HG03439 (cell line): ENCODE data around the gene SFRP4.
A peak's percentile ranks its signal among the peaks of the same experiment; 100 is the strongest.
"Not testable (repeated sequence)": the region's sequence is repeated elsewhere in the genome, so short reads cannot be mapped to it uniquely, and the experiment has no call there.

Experiments used
- ATAC-seq: cut with Tn5 transposase; IDR thresholded peaks from one replicate; pipeline ENCODE4 v1.9.1; 2021; ENCODE audit warnings: mild to moderate bottlenecking, moderate library complexity; ENCODE audit not compliant: unreplicated experiment

The SFRP4 gene

DNA sequence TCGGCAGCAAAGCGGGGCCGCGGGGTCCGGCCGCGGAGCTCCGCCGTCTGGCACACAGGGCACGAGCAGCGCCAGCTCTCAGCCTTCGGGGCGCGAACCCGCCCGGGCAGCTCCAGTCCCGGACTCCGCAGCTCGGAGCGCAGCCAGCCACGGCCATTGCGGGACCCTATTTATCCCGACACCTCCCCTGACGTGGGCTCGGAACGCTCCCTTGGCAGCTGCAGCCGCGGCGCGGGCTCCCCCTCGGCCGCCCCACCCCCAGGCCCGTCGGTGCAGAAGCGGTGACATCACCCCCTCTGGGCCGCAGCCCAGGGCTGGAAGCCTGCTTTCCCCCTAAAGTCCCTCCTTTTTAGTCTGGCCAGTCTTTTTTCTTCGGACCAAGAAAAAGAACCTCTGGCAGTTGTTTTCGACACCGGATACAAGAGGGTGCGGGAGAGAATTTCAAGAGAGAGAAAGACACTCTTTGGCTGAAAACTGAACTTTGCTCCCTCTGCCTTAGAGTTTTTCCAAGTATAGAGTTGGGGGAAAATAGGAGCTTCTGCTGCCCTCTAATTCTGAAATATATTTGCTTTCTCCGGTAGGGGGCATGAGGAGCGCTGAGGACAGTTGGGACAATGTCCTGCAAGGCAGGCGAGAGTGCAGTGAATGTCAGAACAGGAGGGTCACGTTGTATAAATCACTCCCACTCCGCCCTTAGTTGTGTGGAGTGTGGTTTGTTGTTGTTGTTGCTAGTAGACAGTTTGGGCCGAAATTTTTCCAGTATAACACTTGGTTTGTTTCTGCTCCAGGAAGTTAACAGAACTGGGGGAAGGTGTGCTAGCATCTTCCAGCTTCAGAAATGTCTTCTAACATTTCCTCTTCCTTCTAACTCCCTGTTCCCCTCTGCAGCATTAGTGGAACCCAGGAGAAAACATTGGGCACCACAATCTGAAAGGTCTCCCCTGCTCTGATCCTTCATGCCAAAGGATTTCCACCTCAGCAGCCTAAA lies at the start of gene SFRP4:
Gene SFRP4 (minus strand): TSS at position 145 of the 988 bp plus-strand sequence. CDS start 280 bp downstream, outside the sequence.
- ATAC-seq: peak; percentile 52

DNA sequence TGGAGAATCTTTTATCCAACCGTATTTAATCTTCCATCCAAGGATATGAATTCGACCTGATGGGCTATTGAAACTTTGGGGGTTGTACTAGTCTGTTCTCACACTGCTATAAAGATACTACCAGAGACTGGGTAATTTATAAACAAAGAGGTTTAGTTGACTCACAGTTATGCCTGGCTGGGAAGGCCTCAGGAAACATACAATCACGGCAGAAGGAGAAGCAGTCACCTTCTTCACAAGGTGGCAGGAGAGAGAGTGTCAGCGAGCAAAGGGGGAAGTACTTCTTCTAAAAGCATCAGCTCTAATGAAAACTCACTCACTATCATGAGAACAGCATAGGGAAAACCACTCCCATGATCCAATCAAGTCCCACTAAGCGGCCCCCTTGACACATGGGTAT lies 47.6 kb upstream of the SFRP4 start:
- ATAC-seq: no peak

DNA sequence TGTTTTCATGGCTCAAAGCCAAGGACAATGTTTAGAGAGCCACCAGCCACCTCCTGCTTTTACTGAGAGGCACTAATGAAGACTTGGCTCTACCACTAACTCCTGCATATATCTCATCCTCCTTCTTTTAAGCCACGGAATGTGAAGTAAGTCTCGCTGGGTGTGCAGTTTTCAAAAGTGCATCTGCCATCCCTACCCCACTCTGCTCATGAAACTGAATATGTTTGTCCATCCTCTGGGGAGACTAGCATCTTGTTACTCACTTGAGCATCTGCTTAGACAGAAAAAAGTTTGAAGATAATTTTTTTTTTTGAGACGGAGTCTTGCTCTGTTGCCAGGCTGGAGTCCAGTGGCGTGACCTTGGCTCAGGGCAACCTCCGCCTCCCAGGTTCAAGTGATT lies 44.6 kb upstream of the SFRP4 start:
- ATAC-seq: no peak

DNA sequence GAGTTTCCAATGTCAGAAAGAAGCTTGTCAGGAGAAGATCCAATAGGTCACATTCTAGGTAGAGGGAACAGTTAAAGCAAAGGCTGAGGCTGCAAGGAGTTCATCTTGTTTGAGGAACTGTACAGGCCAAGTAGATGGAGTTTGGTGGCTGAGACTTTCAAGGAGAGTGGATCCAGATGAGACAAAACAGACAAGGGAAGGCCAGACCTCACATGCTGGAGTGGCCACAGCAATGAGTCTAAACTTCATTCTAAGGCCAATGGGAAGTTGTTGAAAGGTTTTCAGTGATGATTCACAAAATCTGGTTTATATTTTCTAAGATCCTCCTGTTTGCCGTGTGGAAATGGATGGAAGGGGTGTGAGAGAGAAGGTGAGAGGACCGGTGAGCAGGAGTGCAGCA lies 43.9 kb upstream of the SFRP4 start:
- no peak for ATAC-seq

DNA sequence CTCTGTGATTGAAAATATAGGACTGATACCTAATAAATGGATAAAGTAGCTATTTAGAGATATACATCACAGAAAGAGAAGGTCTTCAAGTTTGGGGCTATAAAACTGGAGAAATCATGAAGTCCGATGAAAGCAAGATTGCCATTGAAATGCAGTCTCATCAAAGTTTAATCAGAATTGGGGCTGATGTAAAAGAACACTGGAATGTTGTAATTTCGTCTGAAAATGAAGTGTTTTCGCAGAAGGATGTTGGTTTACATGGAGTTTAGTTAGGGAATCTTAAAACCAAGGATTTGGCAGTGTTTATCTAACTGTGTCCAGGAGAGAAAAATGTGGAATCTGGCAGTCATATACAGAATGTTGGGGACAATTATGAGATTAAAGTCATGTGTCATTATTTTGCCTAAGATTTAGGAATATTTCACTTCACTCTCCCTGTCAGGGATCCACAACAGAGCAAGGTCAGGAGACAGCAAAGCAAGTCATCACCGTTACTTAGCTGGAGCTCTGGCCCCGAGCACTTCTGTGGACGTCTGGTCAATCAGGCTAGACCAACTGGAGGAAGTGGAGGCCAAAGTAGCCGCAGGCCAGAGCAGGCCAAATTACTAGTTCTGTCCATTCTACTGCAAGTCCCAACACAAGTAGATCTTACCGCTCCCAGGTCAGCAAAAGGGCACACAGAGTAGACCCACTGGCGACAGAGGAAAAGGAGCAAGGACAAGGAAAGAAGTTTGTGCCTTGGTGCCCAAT lies 40.8 kb upstream of the SFRP4 start:
- no peak for ATAC-seq

DNA sequence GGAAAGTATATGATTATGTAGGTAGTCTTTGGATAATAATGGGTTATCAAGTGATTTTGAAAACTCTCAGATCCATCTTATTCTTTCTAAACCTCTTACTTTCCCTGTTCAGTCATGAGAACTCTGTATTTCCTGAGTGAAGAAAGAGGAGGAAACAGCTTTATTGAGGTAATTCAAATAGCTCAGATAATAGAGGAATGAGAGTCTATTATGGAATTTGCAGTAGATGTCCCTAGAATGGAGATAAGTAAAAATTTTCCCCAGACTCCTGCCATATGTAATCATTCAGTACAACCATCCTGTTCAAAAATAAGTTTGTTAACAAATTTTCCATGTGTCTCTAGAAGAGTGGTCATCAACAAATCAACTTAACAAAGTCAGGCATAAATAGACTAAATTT lies 40.2 kb upstream of the SFRP4 start:
- no peak for ATAC-seq

DNA sequence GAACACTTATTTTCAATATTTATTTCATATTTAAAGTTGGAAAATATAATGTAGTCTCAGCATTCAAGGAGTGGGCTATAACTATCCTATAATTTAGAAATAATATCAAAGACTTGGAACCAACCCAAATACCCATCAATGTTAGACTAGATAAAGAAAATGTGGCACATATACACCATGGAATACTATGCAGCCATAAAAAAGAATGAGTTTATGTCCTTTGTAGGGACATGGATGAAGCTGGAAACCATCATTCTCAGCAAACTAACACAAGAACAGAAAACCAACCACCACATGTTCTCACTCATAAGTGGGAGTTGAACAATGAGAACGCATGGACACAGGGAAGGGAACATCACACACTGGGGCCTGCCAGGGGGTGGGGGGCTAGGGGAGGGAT lies 37.6 kb upstream of the SFRP4 start:
- ATAC-seq: not testable (repeated sequence)

DNA sequence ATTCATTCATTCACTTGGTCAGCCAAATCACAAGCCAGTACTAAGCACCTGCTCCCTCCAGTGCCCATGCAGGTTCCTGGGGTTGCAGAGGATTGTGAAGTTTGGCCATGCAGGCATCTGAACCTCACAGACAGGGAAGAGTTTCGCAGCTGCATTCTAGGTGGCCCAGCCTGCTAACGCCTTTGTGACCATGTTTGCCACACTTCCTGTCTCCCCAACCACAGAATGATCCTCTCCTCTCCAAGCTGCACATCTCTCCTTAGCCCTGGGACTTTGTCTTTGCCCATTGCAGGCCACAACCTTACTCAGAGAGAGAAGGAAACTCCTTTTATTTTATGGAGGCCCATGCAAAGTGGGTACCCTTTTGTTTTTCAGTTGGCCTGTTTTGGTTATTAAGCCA lies 35.6 kb upstream of the SFRP4 start:
- ATAC-seq: no peak

DNA sequence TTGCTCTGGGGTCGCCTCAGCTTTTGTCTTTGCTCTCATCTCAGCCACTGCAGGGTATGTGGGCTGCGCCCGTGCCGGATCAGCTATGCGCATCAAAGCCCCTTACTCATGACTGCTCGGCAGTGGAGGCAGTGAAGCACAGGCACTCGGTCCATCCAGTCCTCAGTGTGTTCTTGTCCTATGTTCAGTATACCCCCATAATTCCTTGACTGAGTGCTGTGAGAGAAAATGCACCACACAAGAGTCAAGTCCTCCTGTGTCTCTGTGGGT lies 31.3 kb upstream of the SFRP4 start:
- no peak for ATAC-seq

DNA sequence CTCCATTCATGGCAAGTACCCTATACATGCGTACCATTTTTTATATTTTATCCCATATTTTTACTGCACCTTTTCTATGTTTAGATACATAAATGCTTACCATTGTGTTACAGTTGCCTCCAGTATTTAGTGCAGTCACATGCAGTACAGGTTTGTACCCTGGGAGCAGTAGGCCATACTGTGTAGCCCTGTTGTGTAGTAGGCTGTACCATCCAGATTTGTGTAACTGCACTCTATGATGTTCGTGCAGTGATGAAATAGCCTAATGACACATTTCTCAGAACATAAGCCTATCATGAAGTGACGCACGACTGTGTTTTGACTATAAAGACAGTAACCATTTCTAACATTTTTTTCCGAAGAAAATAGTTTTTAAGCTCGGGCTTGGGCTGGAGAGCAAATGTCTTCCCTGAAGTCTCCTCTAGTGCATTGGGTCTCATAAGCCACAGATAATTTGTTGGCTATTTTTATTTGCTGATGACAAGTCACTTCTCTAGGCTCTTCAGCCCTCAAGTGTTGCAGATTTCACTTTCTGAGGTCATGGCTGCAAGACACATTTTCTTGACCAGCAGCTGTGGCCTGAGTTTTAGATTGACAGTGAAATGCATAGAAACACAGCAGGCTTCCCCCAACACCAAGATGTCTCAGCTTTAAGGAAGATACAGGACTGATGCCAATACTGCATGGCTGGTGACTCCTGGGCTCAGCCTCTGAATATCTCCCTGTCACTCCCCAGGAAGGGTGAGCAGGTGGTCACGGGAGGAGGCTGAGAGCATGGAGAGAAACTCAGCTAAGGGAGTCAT lies 30.7 kb upstream of the SFRP4 start:
- ATAC-seq: no peak

DNA sequence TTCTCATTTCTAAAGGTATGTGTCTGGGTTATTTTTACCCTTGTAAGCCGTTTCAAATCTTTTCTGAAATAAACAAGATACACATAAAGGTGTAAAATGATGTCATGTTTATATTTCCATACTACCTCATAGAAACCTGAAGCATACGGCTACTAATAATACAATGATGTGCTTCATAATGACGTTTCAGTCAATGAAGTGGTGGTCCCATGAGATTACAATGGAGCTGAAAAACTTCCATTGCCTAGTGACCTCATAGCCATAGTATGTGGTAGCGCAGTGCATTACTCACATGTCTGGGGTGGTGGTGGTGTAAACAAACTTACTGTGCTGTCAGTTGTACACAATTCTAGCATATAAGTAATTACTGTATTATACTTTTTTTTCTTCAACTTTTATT lies 28.7 kb upstream of the SFRP4 start:
- ATAC-seq: no peak

DNA sequence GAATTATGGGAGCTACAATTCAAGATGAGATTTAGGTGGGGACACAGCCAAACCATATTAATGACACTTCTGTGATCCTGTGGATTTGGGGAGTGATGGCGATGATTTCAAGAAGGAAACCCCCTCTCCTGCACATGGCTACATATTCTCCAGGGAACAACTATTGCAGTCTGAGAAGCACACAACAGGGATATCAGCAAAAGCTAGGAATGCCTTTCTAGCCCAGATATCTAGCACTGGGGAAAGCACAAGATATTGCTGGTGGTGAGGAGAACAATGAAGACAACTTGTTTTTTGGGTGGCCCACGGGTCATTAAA lies 28.1 kb upstream of the SFRP4 start:
- no peak for ATAC-seq

DNA sequence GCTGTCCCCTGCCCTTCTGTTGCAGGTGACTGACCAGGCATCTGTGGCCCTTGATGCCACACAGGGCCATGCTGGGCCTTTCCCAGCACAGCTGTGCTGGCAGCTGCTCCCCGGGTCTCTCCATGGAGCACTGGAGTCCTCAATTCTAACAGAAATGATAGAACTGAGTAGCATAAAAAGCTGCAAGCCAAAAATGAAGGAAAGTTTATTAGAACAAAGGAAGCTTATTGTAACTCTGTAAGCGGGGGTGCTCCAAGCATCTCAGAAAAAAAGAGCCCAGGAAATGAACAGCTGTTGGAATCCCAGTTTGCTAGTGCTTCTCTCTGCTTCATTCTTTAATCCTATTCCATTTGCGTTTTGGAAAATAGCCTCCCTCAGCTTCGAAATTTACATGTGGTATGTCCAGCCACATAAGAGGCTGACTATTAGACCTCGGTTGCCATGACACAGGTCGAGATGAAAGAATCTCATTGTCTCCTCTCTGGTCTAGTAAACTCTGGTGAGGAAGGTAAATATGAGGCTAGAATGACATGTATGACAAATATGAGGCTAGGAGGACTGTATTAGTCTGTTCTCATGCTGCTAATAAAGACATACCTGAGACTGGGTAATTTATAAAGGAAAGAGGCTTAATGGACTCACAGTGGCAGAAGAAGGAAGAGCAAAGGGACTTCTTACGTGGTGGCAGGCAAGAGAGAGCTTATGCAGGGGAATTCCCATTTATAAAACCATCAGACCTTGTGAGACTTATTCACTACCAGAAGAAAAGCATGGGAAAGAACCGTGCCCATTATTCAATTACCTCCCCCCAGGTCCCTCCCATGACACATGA lies 27.5 kb upstream of the SFRP4 start:
- no peak for ATAC-seq

DNA sequence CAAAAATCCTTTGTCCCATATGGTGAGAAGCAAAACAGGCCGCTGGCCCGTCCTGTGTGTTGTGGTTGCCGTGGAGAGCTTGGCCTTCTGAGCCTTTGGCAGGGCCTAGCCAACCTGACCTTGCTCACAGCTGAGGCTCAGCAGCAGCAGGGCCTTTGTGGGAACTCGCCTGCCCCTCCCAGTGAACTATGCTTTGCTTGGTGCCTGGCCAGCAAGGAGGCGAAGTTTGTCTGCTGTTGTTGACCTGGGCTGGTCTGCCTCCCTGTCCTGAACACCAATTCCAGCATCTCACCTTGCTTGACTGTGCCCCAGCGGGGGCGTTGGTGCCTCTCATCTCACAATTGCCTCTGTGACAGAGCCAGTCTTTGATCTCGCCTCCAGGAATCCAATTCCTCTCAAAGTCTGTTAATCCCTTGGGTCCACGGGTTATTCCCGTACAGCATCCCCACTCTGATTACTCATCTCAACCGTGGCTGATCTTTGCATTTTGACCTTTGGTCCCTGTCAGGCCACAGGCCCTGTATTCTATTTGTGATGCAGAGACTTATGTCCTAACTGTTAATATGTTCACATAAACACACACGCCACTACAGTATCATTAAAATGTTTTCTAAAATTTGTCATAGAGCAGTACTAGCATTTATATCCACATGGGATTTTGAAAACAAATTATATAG lies 26.5 kb upstream of the SFRP4 start:
- ATAC-seq: no peak

DNA sequence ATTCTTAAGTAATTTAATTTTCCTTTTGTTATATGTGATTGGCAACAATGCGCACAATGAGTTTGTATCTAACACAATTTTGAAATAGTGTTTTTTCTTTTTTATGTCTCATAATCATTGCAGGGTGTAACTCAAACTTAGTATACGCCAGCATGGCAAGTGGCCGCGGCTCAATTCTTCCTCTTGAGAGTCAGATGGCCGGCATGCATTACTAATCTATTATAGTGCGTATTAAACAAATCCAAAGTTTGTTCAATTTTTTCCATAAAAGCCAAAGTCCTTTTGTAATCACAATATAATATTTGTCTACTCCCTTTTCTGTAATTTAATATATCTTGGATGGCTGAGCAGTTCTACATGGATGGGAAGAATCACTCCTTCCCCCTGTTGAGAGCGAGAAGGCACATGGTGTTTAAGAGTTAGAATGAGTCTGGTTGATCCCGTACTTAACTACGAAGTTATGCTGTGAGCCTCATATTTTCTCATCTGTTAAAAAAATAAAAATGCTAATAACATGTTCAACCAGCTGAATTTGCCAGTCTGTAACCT lies 16.5 kb upstream of the SFRP4 start:
- ATAC-seq: no peak

DNA sequence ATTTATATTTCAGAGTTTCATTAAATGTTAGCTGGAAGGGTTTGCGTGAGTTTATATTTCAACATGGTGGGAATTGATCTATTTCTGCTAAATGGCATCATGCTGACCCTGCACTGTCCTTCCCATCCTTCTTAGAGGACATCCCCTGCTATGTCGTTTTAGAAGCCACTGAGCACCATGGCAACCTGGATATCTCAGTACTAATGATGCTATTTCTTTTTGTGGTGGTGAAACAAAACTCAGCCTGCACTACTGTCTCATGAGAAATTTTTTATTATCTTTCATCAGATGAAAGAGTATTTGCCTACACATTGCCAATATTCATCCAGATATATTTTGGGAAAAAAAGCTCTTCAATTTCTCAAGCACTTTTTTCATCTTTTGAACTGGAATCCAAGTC lies 15.9 kb upstream of the SFRP4 start:
- no peak for ATAC-seq

DNA sequence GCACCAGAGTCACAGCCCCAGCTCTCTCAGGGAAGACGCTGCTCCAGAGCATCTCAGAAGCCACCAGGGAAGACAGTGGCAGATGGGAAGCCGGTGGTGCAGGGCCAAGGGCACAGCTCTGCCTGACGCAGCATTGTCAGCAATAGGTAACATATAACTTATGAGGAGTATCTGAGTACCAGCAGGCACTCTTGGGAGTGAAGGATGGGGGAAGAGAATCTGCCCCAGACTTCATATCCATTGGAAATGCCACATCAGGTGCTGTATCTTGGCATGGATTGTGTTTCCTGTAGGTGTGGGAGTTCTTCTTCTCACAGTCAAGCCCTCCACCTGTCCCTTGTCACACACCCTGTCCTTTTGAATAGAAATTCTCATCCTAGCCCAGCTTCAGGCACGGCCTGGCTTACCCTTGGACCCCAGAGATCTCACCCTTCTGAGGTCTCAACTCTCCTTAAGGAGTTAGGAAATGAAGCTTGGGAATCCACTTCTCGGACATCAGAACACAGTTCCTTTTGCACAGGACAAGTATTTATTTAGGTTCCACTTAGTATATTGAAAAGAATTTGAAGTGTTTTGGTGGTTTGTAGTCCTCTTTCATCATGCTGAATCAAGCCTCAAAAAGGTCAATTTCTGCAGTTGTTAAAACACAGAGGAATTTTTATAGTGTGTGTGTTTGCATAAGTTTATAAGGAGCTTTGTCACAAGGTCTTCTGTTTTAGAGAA lies 13.8 kb upstream of the SFRP4 start:
- no peak for ATAC-seq

DNA sequence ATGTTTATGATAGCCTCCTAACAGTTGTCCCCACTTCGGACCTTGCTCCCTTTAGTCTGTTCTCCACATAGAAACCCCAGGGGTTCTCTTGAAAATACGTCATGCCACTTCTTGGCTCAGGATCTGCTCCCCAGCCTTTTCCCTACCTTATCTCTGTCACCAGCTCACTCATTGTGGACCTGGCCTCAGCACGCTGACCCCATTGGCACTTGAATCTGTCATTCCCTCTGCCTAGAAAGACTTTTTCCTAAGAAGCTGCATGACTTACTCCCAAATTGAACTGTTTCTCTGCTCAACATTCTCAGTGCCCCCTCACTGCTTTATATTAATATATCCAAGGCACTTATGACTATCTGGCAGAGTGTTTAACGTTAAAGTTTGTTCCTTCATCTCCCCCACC lies 12.3 kb upstream of the SFRP4 start:
- ATAC-seq: no peak

DNA sequence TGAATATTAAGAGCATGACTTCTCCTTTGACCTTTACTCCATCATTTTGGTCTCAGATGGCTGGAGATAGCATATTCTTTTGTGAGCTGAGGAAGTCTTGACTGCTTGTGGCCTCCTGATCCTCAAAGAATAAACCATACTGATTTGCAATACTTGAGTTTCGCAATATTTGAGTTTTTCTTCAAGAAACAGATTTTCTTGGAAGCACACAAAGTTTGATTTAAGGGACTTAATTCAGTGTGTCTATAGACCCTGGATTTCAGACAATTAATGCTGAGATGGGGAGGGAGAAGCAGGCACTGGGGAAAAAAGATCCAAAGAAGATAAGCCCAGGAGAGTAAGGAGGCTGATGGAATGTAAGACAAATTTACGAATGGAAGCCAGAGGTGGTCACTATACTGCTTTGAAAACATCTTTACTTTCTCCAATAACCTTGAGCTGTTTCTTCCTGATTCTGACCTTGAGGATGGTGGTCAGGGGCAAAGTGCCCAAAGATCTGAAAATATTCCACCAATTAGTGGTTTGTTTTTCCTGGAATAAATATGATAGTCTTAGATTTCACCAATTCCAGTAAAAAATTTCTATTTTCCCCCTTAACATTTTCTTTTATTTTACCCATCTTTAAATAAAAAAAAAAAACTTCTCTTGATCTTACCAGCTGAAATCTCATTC lies 11.3 kb upstream of the SFRP4 start:
- no peak for ATAC-seq
